Renal cortical epithelial cell (primary cell): ENCODE results near the gene HHLA2. TPM values are rescaled to one million over a fixed set of nuclear protein-coding genes. Genes with fewer than 3 reads are reported as not detected.
A peak's percentile ranks its signal among the peaks of the same experiment; 100 is the strongest.
"Not testable (repeated sequence)": the region's sequence is repeated elsewhere in the genome, so short reads cannot be mapped to it uniquely, and the experiment has no call there.

Experiments used
- DNase-seq: peaks from one replicate; pipeline ENCODE4 v3.0.0-alpha.2; 2011; ENCODE audit warnings: low read depth
- total RNA-seq: library from RNA; depleted of rRNA; stranded (reverse); fragments of >200 nt; gene quantifications from 2 replicates; pipeline ENCODE4 v1.2.3, GENCODE V29; 2014

HHLA2 gene
- total RNA-seq, 1 donor from 2014 or later = 0.05 TPM

GRCh38 chr3:108342837-108343486 lies 46.6 kb downstream of the HHLA2 start:
- peak; percentile 68 for DNase-seq

- no peak for DNase-seq
Observed at GRCh38 chr3:108343491-108343890, 47.1 kb downstream of the HHLA2 start.

GRCh38 chr3:108345492-108346205 lies 49.3 kb downstream of the HHLA2 start:
- DNase-seq = peak; percentile 76

GRCh38 chr3:108346301-108347227 lies 50.2 kb downstream of the HHLA2 start:
- peak; percentile 63 for DNase-seq

GRCh38 chr3:108352176-108352575 lies 55.8 kb downstream of the HHLA2 start:
- no peak for DNase-seq

- no peak for DNase-seq
Observed at GRCh38 chr3:108354562-108354961, 58.2 kb downstream of the HHLA2 start.

- DNase-seq = no peak
Observed at GRCh38 chr3:108357042-108357441, 60.7 kb downstream of the HHLA2 start.

- DNase-seq = no peak
Observed at GRCh38 chr3:108359011-108359410, 62.7 kb downstream of the HHLA2 start.

- no peak for DNase-seq
Observed at GRCh38 chr3:108376026-108376425, 79.7 kb downstream of the HHLA2 start.

- DNase-seq = no peak
Observed at GRCh38 chr3:108377384-108377783, 81.0 kb downstream of the HHLA2 start.

GRCh38 chr3:108378153-108378951 lies 82.0 kb downstream of the HHLA2 start:
- DNase-seq = peak; percentile 95

GRCh38 chr3:108378952-108379342 lies 82.6 kb downstream of the HHLA2 start:
- DNase-seq = not testable (repeated sequence)

- DNase-seq = no peak
Observed at GRCh38 chr3:108380128-108380795, 83.9 kb downstream of the HHLA2 start.

- DNase-seq = no peak
Observed at GRCh38 chr3:108381529-108382140, 85.3 kb downstream of the HHLA2 start.

- no peak for DNase-seq
Observed at GRCh38 chr3:108383306-108383705, 87.0 kb downstream of the HHLA2 start.

- no peak for DNase-seq
Observed at GRCh38 chr3:108387063-108387462, 90.7 kb downstream of the HHLA2 start.

GRCh38 chr3:108388136-108389132 lies 92.1 kb downstream of the HHLA2 start:
- no peak for DNase-seq

- DNase-seq = no peak
Observed at GRCh38 chr3:108389372-108389771, 93.0 kb downstream of the HHLA2 start.

- no peak for DNase-seq
Observed at GRCh38 chr3:108391917-108392593, 95.7 kb downstream of the HHLA2 start.
